HL-60/S4 treated with retinoic acid at 250 ng/mL for 4 days and 3 days (cell line): Measurements from ENCODE around the gene GJD3.

ENCODE experiments used
- in situ Hi-C: fragments of 300-500 bp; cut with MboI; formaldehyde crosslinking; loops from 2 replicates; pipeline ENCODE4 v1.7.0; 2022; ENCODE audit warnings: low sequenced_read_pairs

Gene GJD3

GRCh38 chr17:40343219-40344119, 21.1 kb downstream of the GJD3 start:
- in situ Hi-C loops: no loop called here

GRCh38 chr17:40342504-40343218, 21.9 kb downstream of the GJD3 start:
- in situ Hi-C loops: no loop called here

- in situ Hi-C loops: no loop called here
These were observed 22.6 kb downstream of the GJD3 start for GRCh38 chr17:40341808-40342503.

- in situ Hi-C loops: no loop called here
These were observed 23.4 kb downstream of the GJD3 start for GRCh38 chr17:40340880-40341807.

GRCh38 chr17:40340327-40340726, 24.2 kb downstream of the GJD3 start:
- in situ Hi-C loops: no loop called here

- in situ Hi-C loops: no loop called here
These were observed 25.4 kb downstream of the GJD3 start for GRCh38 chr17:40338941-40339649.

- in situ Hi-C loops: no loop called here
These were observed 26.5 kb downstream of the GJD3 start for GRCh38 chr17:40338058-40338457.

GRCh38 chr17:40337351-40337750, 27.2 kb downstream of the GJD3 start:
- in situ Hi-C loops: no loop called here

GRCh38 chr17:40335620-40336019, 28.9 kb downstream of the GJD3 start:
- in situ Hi-C loops: no loop called here

GRCh38 chr17:40333781-40334448, 30.6 kb downstream of the GJD3 start:
- in situ Hi-C loops: no loop called here

- in situ Hi-C loops: no loop called here
These were observed 32.5 kb downstream of the GJD3 start for GRCh38 chr17:40331743-40332641.

- in situ Hi-C loops: no loop called here
These were observed 33.6 kb downstream of the GJD3 start for GRCh38 chr17:40330850-40331470.

- in situ Hi-C loops: no loop called here
These were observed 34.4 kb downstream of the GJD3 start for GRCh38 chr17:40329839-40330794.

- in situ Hi-C loops: no loop called here
These were observed 36.2 kb downstream of the GJD3 start for GRCh38 chr17:40328386-40328766.

- in situ Hi-C loops: no loop called here
These were observed 36.7 kb downstream of the GJD3 start for GRCh38 chr17:40327735-40328385.

- in situ Hi-C loops: no loop called here
These were observed 37.2 kb downstream of the GJD3 start for GRCh38 chr17:40327244-40327729.
